Uterus (tissue), 4 donors: Measurements from ENCODE around the gene ECT2. TPM values are rescaled to one million over a fixed set of nuclear protein-coding genes. Genes with fewer than 3 reads are reported as not detected.

Source experiments
- DNase-seq, 2 donors: peaks; one replicate each; pipeline ENCODE4 v3.0.0-alpha.2; 2019 to 2020
- H3K27ac ChIP-seq, 2 donors: fragments of 200-600 bp; sonication (generic); 1 replicate in 1 of 2; 2 replicates in 1 of 2; pipeline ENCODE4 v1.5.1; 2016 to 2018
- H3K27me3 ChIP-seq, 2 donors: fragments of 200-600 bp; sonication (generic); one replicate each; pipeline ENCODE4 v1.5.1; 2018 to 2019; ENCODE audit warnings: control low read depth in 1 of 2
- H3K36me3 ChIP-seq, 2 donors: fragments of 200-600 bp; sonication (generic); one replicate each; pipeline ENCODE4 v1.5.1; 2019; ENCODE audit warnings: control low read depth in 1 of 2
- H3K4me1 ChIP-seq, 2 donors: fragments of 200-600 bp; sonication (generic); one replicate each; pipeline ENCODE4 v1.5.1; 2018 to 2019; ENCODE audit warnings: control low read depth in 1 of 2
- H3K4me3 ChIP-seq, 2 donors: fragments of 200-600 bp; sonication (generic); 1 replicate in 1 of 2; 2 replicates in 1 of 2; pipeline ENCODE4 v1.5.1; 2018 to 2019; ENCODE audit warnings: mild to moderate bottlenecking in 1 of 2
- H3K9me3 ChIP-seq, 2 donors: fragments of 200-600 bp; sonication (generic); one replicate each; pipeline ENCODE4 v1.5.1; 2019; ENCODE audit warnings: control low read depth in 1 of 2
- CTCF ChIP-seq, 4 experiments: fragments of 200-600 bp in 2 of 4; fragments of 450-650 bp in 2 of 4; sonication (generic) in 2 of 4; IDR thresholded peaks; one replicate each; pipeline ENCODE4 v1.5.1; 2016 to 2019; ENCODE audit warnings: antibody characterized with exemption in 4 of 4, mild to moderate bottlenecking in 2 of 4, moderate library complexity in 1 of 4
- POLR2A ChIP-seq, 2 donors: fragments of 450-650 bp; IDR thresholded peaks; one replicate each; pipeline ENCODE4 v1.6.1; 2016; ENCODE audit warnings: antibody characterized with exemption in 2 of 2, mild to moderate bottlenecking in 1 of 2, moderate library complexity in 1 of 2
- intact Hi-C: fragments of 100-400 bp; cut with DNase I; formaldehyde crosslinking; loops from one replicate; pipeline ENCODE4 v1.15.1; 2023; ENCODE audit warnings: low total_unique reads
- small RNA-seq: library from RNA; depleted of rRNA; stranded (forward); fragments of <200 nt; gene quantifications from one replicate; pipeline ENCODE3, GENCODE V24; 2016
- total RNA-seq, 4 donors: library from RNA; depleted of rRNA in 3 of 4; stranded (reverse); fragments of >200 nt in 3 of 4; gene quantifications; one replicate each; pipeline versions ENCODE4 v1.1.0 to v1.2.4, GENCODE V29; 2014 to 2023
- donor health status: DM: yes; HTN: yes; CAD: no.

Gene ECT2
- total RNA-seq, 4 donors from 2014 or later: 2.6 to 52.9 (median 4.9) TPM

- no peak for DNase-seq
- intact Hi-C loops: no loop called here
- H3K4me3 ChIP-seq: no peak overlapping the region
- H3K27ac ChIP-seq: peak overlapping the region; percentile 0 to 33
- no peaks in the 10 kb centered on the region for H3K27me3 ChIP-seq
- TF ChIP-seq POLR2A (IDR thresholded peaks at IDR 0.05): no peak
- TF ChIP-seq CTCF (IDR thresholded peaks at IDR 0.05): no peak
- H3K9me3 ChIP-seq: no peaks in the 10 kb centered on the region
- H3K36me3 ChIP-seq: no peaks in the 10 kb centered on the region
- H3K4me1 ChIP-seq: no peaks in the 10 kb centered on the region
These were observed 119.4 kb downstream of the ECT2 start for GRCh38 chr3:172869784-172870518.

Small RNA genes lying within 50 kb of the gene (small RNA-seq; reads per million reads assigned to genes)
- gene AC108667.1: not detected
- gene RF00139: not detected
- gene RNU4-4P: not detected
- not detected for gene RNU6-547P

Other genes with a start within 250 kb of the ECT2 start
- gene TNFSF10, start 227.3 kb upstream of the ECT2 start, total RNA-seq: 100 to 1,000 TPM in 1 of 4 donors, 10 to 100 TPM in 3; 26.9 to 163 (median 37.4) TPM
- gene NCEH1, start 39.7 kb upstream of the ECT2 start, total RNA-seq: 1 to 10 TPM; 1.8 to 5.8 (median 5.4) TPM